Left ventricle myocardium inferior (tissue), 1 donor: ENCODE measurements around the gene OR2D2. TPM values are rescaled to one million over a fixed set of nuclear protein-coding genes. Genes with fewer than 3 reads are reported as not detected.

Experiments
- DNase-seq: peaks from one replicate; pipeline ENCODE4 v3.0.0-alpha.2; 2020
- H3K27ac ChIP-seq: fragments of 200-600 bp; replicated peaks from 2 replicates; pipeline ENCODE4 v1.8.0; 2021
- H3K27me3 ChIP-seq: fragments of 200-600 bp; 2 replicates; pipeline ENCODE4 v1.8.0; 2021; ENCODE audit warnings: low read depth
- H3K36me3 ChIP-seq: fragments of 200-600 bp; 2 replicates; pipeline ENCODE4 v1.8.0; 2021
- H3K4me1 ChIP-seq: fragments of 200-600 bp; 2 replicates; pipeline ENCODE4 v1.8.0; 2021
- H3K4me3 ChIP-seq: fragments of 200-600 bp; 2 replicates; pipeline ENCODE4 v1.8.0; 2021; ENCODE audit warnings: mild to moderate bottlenecking, moderate library complexity
- H3K9me3 ChIP-seq: fragments of 200-600 bp; replicated peaks from 2 replicates; pipeline ENCODE4 v1.8.0; 2021
- intact Hi-C: fragments of 100-400 bp; cut with micrococcal nuclease; formaldehyde crosslinking; loops from one replicate; pipeline ENCODE4 v1.11.0; 2022
- total RNA-seq: library from RNA; stranded (reverse); fragmentation: NEBNext Ultra II Directional; extraction: Animal tissue kit (Norgen Biotek cat#: 25700); gene quantifications from one replicate; pipeline ENCODE4 v1.2.1, GENCODE V29; 2021
- TF ChIP-seq, protein P1 (sequence below): fragments of 200-600 bp; IDR thresholded peaks from 2 replicates; pipeline ENCODE4 v1.8.0; 2021; ENCODE audit warnings: antibody characterized with exemption, mild to moderate bottlenecking, borderline replicate concordance
- donor health status: DM: no; HTN: yes; CAD: no; lungs with severe emphysema.

Gene OR2D2
- total RNA-seq, 1 donor from 2014 or later, result not detected

GRCh38 chr11:6843670-6844069 lies 48.6 kb downstream of the OR2D2 start:
- Histone ChIP-seq H3K36me3 (no peaks in the 10 kb centered on the region), H3K27ac (no peak overlapping the region), H3K4me1 (no peaks in the 10 kb centered on the region), H3K4me3 (no peak overlapping the region), H3K9me3 (peaks cover 13% of the 10 kb centered on the region), H3K27me3 (peaks cover 5% of the 10 kb centered on the region)
- intact Hi-C loops, result no loop called here
- TF ChIP-seq, protein P1, sequence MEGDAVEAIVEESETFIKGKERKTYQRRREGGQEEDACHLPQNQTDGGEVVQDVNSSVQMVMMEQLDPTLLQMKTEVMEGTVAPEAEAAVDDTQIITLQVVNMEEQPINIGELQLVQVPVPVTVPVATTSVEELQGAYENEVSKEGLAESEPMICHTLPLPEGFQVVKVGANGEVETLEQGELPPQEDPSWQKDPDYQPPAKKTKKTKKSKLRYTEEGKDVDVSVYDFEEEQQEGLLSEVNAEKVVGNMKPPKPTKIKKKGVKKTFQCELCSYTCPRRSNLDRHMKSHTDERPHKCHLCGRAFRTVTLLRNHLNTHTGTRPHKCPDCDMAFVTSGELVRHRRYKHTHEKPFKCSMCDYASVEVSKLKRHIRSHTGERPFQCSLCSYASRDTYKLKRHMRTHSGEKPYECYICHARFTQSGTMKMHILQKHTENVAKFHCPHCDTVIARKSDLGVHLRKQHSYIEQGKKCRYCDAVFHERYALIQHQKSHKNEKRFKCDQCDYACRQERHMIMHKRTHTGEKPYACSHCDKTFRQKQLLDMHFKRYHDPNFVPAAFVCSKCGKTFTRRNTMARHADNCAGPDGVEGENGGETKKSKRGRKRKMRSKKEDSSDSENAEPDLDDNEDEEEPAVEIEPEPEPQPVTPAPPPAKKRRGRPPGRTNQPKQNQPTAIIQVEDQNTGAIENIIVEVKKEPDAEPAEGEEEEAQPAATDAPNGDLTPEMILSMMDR, result no peak
- DNase-seq, result no peak

DNA sequence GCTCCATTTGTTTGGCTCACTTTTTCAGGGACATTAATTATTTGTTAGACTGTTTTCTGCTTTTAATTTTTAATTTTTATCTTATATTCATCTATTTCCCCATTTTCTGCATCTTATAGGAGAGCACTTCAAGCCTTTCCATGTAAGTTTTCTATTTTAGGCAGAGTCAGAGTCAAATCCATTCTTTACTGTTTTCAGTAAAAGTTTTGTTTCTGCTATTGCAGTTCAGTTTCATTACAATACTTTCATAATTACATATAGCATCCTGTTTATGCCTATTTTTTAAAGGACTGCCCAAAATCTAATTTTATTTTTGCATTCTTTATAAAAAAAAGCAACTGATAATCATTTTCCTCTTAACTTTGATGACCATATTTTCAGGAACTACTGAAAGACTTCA lies 50.6 kb downstream of the OR2D2 start:
- no peak for DNase-seq
- H3K27me3 ChIP-seq, result peaks cover 5% of the 10 kb centered on the region
- H3K36me3 ChIP-seq, result no peaks in the 10 kb centered on the region
- no peak overlapping the region for H3K27ac ChIP-seq
- no peak overlapping the region for H3K4me3 ChIP-seq
- intact Hi-C loops, result no loop called here
- H3K4me1 ChIP-seq, result no peaks in the 10 kb centered on the region
- TF ChIP-seq, protein P1, result no peak
- peaks cover 13% of the 10 kb centered on the region for H3K9me3 ChIP-seq

Other genes starting within 250 kb of the OR2D2 start
- gene DCHS1, start 236.7 kb downstream of the OR2D2 start, total RNA-seq, result 9.5 TPM
- gene MRPL17, start 209.2 kb downstream of the OR2D2 start, total RNA-seq, result 40.2 TPM
- not detected for gene OR2AG2, start 120.5 kb downstream of the OR2D2 start, total RNA-seq
- gene OR2AG1, start 109.5 kb downstream of the OR2D2 start, total RNA-seq, result not detected
- gene OR6A2, start 92.8 kb downstream of the OR2D2 start, total RNA-seq, result not detected
- not detected for gene OR10A5, start 46.8 kb downstream of the OR2D2 start, total RNA-seq
- gene OR10A2, start 29.4 kb downstream of the OR2D2 start, total RNA-seq, result not detected
- gene OR10A4, start 15.9 kb downstream of the OR2D2 start, total RNA-seq, result not detected
- gene OR2D3, start 28.5 kb upstream of the OR2D2 start, total RNA-seq, result not detected
- 0.77 TPM for gene ZNF215, start 33.9 kb upstream of the OR2D2 start, total RNA-seq
- gene ZNF214, start 127.8 kb upstream of the OR2D2 start, total RNA-seq, result 0.96 TPM
- gene NLRP14, start 128.0 kb upstream of the OR2D2 start, total RNA-seq, result not detected
- not detected for gene RBMXL2, start 196.5 kb upstream of the OR2D2 start, total RNA-seq